GM21723 (cell line): ENCODE data around the gene ITGAX.

Experiments
- ATAC-seq: cut with Tn5 transposase; IDR thresholded peaks from one replicate; pipeline ENCODE4 v1.9.1; 2021; ENCODE audit warnings: mild to moderate bottlenecking, moderate library complexity; ENCODE audit not compliant: unreplicated experiment

Gene ITGAX

GRCh38 chr16:31347445-31347844, 7.5 kb upstream of the ITGAX start:
- no peak for ATAC-seq

DNA sequence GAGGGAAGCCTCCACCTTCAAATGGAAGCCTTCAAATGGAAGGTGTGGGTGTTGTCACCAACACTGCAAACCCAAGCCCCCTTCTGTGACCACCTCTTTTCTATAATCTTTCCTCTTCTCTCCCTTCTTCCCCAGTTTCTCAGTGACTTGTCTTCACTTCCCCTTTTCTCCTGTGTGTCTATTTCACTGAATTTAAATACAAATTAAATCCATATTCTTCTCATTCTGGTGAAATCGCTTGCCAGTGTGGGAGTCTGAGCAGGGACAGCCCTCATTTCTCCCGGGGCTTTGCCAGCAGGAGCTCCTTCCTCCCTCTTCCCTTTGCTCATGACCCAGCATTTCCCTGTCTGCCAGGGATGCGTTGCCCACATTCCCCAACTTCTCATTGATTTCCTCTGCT, 6.4 kb upstream of the ITGAX start:
- no peak for ATAC-seq

- no peak for ATAC-seq
Measured at GRCh38 chr16:31350275-31351005, 4.5 kb upstream of the ITGAX start.

GRCh38 chr16:31351246-31351941, 3.6 kb upstream of the ITGAX start:
- no peak for ATAC-seq

- ATAC-seq = no peak
Measured at GRCh38 chr16:31351942-31352325, 3.0 kb upstream of the ITGAX start.

- ATAC-seq = no peak
Measured at GRCh38 chr16:31352376-31353115, 2.4 kb upstream of the ITGAX start.

DNA sequence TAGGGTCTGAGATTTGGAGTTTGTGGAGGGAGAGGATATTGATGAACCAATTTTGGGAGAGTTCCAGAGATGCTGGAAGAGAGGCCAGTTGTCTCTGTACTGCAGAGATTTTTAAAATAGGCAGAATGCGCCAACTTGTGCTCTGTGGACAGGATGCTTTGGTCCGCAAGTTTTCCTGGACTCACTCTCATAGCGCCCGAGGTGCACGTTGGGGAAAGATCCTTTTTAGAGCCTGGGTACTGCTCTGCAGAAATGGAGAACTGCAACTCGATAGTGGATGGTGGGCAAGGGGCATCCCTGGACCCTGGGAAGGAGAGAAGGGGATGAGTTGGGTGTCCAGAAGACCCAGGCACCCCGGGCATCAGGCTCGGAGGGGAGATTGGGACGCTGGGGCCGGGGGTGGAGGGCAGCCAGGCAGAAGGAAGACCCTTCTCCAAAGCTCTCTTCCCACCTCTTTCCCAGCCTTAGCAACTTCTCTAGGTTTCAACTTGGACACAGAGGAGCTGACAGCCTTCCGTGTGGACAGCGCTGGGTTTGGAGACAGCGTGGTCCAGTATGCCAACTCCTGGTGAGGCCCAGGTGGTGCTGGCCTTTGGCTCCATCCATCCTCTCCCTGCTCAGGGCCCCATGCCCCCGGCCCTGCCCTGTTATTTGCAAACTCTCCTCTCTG, 590 bp downstream of the ITGAX start:
- no peak for ATAC-seq

- no peak for ATAC-seq
Measured at GRCh38 chr16:31356566-31357323, 1.8 kb downstream of the ITGAX start.

DNA sequence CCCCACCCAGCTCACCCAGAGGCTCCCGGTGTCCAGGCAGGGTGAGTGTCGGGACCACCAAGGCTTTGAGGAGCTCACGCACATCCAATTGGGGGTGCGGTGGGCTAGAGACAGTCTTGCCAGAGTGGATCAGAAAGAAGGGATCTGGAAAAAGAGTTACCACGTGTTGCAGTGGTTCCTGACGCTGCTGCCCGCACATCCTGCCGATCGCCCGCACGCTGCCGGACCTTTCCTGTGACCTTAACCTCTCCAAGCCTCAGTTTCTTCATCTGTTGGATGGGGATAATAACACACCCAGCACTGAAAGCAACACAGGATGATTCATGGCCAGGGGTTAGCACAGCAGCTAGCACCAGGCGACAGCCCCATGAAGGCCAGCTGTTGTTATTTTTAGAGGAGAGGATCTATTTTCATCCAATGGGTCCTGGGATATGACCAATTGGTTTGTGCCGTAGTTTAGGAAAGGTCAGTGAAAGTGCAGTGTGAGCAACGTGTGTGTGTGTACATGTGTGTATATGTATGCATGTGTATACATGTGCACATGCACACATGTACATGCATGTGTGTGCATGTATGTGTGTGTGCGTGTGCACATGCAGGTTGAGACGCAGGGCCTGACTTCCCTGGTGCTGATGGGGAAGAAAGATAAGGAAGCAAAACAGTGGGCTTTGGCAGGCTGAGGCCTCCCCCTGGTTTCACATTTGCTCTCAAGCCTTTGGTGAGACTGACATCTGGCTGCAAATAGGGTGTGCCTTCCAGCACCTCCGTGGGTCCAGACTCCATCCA, 2.5 kb downstream of the ITGAX start:
- ATAC-seq = no peak

DNA sequence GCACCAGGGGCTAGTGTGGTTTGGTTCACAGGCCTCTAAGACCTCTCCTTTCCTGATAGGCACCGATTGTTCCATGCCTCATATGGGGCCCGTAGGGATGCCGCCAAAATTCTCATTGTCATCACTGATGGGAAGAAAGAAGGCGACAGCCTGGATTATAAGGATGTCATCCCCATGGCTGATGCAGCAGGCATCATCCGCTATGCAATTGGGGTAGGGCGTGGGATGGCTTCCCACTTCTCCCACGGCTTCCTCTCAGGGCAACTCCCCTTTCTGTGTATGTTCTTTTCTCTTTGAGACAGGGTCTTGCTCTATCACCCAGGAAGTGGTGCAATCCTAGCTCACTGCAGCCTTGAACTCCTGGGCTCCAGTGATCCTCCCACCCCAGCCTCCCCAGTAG, 5.3 kb downstream of the ITGAX start:
- no peak for ATAC-seq

- ATAC-seq = no peak
Measured at GRCh38 chr16:31361201-31362110, 6.5 kb downstream of the ITGAX start.

GRCh38 chr16:31362476-31363405, 7.8 kb downstream of the ITGAX start:
- ATAC-seq = no peak

DNA sequence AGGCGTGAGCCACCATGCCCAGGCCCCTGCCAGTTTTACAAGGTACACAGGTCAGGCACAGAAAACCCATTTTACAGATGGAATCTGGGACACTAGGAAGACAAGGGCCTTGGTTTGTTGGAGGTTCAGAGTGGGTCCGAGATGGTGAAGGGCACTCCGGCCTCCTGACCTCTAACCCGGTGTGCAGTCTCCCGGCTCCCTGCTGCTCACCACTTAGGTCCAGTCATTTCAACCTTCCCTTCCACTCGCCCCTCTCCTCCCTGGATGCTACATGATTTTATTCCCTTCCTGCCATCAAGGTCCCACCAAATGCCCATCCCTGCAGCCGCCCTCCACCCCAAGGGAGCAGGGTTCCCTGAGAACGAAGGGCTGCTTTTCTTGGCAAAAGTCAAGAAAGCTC, 8.7 kb downstream of the ITGAX start:
- no peak for ATAC-seq

GRCh38 chr16:31364421-31364820, 9.4 kb downstream of the ITGAX start:
- ATAC-seq = no peak

GRCh38 chr16:31365131-31365865, 10.3 kb downstream of the ITGAX start:
- ATAC-seq = peak; percentile 48

GRCh38 chr16:31367853-31368252, 12.9 kb downstream of the ITGAX start:
- ATAC-seq = no peak

GRCh38 chr16:31371008-31371407, 16.0 kb downstream of the ITGAX start:
- no peak for ATAC-seq
